CD14-positive monocyte (primary cell): Measurements from ENCODE around the gene MIER3. TPM values are rescaled to one million over a fixed set of nuclear protein-coding genes. Genes with fewer than 3 reads are reported as not detected.

Experiments used
- DNase-seq, 3 donors: peaks; one replicate each; pipeline ENCODE4 v3.0.0-alpha.2; 2011 to 2022
- H2AFZ ChIP-seq: 2 replicates; pipeline ENCODE4 v1.6.0; 2012; ENCODE audit warnings: mild to moderate bottlenecking, low read depth, low read length, inconsistent platforms; ENCODE audit not compliant: insufficient read depth, poor library complexity, severe bottlenecking
- H3K27ac ChIP-seq, 2 donors: 1 replicate in 1 of 2; 2 replicates in 1 of 2; pipeline ENCODE4 v1.5.1; 2012 to 2013; ENCODE audit warnings: low read length in 2 of 2, control low read depth in 1 of 2, inconsistent platforms in 1 of 2, low read depth in 1 of 2, mild to moderate bottlenecking in 1 of 2
- H3K27me3 ChIP-seq, 2 donors: one replicate each; pipeline versions ENCODE4 v1.6.0 to v1.6.1; 2011 to 2013; ENCODE audit warnings: low read length in 2 of 2; ENCODE audit not compliant: control insufficient read depth in 2 of 2, insufficient read depth in 2 of 2
- H3K36me3 ChIP-seq, 2 donors: replicated peaks in 1 of 2; 1 replicate in 1 of 2; 2 replicates in 1 of 2; pipeline versions ENCODE4 v1.5.1 to v1.6.1; 2012 to 2013; ENCODE audit warnings: low read length in 2 of 2, control low read depth in 1 of 2, inconsistent platforms in 1 of 2, mild to moderate bottlenecking in 1 of 2; ENCODE audit not compliant: insufficient read depth in 2 of 2, control insufficient read depth in 1 of 2
- H3K4me1 ChIP-seq, 2 donors: 1 replicate in 1 of 2; 2 replicates in 1 of 2; pipeline versions ENCODE4 v1.5.1 to v1.6.1; 2012 to 2013; ENCODE audit warnings: low read length in 2 of 2, control low read depth in 1 of 2, inconsistent platforms in 1 of 2, mild to moderate bottlenecking in 1 of 2, moderate library complexity in 1 of 2; ENCODE audit not compliant: insufficient read depth in 2 of 2, control insufficient read depth in 1 of 2
- H3K4me2 ChIP-seq: replicated peaks from 2 replicates; pipeline ENCODE3; 2012; ENCODE audit warnings: low read length, moderate library complexity, mild to moderate bottlenecking; ENCODE audit not compliant: poor library complexity, severe bottlenecking; ENCODE audit errors: extremely low read depth
- H3K4me3 ChIP-seq, 3 experiments: fragments of 200-600 bp in 1 of 3; sonication (generic) in 1 of 3; replicated peaks in 1 of 3; 1 replicate in 2 of 3; 2 replicates in 1 of 3; pipeline ENCODE4 v1.5.1; 2011 to 2013; ENCODE audit warnings: low read length in 3 of 3, mild to moderate bottlenecking in 3 of 3, control low read depth in 2 of 3, low read depth in 2 of 3, inconsistent platforms in 1 of 3, moderate library complexity in 1 of 3
- H3K79me2 ChIP-seq: 2 replicates; pipeline ENCODE4 v1.6.0; 2012; ENCODE audit warnings: mild to moderate bottlenecking, control low read depth, inconsistent platforms, low read length, moderate library complexity; ENCODE audit not compliant: insufficient read depth
- H3K9ac ChIP-seq: 2 replicates; pipeline ENCODE4 v1.6.0; 2017; ENCODE audit warnings: low read length, mild to moderate bottlenecking; ENCODE audit not compliant: insufficient read depth, poor library complexity, severe bottlenecking
- H3K9me3 ChIP-seq, 2 donors: replicated peaks in 1 of 2; 1 replicate in 1 of 2; 2 replicates in 1 of 2; pipeline versions ENCODE4 v1.5.1 to v1.6.1; 2012 to 2013; ENCODE audit warnings: low read length in 2 of 2, control low read depth in 1 of 2; ENCODE audit not compliant: control insufficient read depth in 1 of 2, insufficient read depth in 1 of 2
- H4K20me1 ChIP-seq: 2 replicates; pipeline ENCODE4 v1.6.0; 2012; ENCODE audit warnings: mild to moderate bottlenecking, low read length, control low read depth, moderate library complexity; ENCODE audit not compliant: insufficient read depth
- H3K27ac Mint-ChIP-seq, 7 donors: one replicate each; pipeline ENCODE4 v1.8.0; 2020; ENCODE audit warnings: mild to moderate bottlenecking in 7 of 7, mixed read lengths in 7 of 7, moderate library complexity in 6 of 7, inconsistent platforms in 2 of 7
- H3K27me3 Mint-ChIP-seq, 3 donors: one replicate each; pipeline ENCODE4 v1.8.0; 2021 to 2022; ENCODE audit warnings: low read depth in 3 of 3, mild to moderate bottlenecking in 3 of 3, mixed read lengths in 3 of 3, moderate library complexity in 3 of 3, inconsistent platforms in 1 of 3
- H3K36me3 Mint-ChIP-seq, 2 donors: one replicate each; pipeline ENCODE4 v1.8.0; 2020; ENCODE audit warnings: mixed read lengths in 2 of 2, inconsistent platforms in 1 of 2, mild to moderate bottlenecking in 1 of 2
- H3K4me1 Mint-ChIP-seq: one replicate; pipeline ENCODE4 v1.8.0; 2020; ENCODE audit warnings: mild to moderate bottlenecking, mixed read lengths
- H3K4me3 Mint-ChIP-seq, 2 donors: one replicate each; pipeline ENCODE4 v1.8.0; 2020; ENCODE audit warnings: mild to moderate bottlenecking in 2 of 2, mixed read lengths in 2 of 2, moderate library complexity in 1 of 2
- H3K9me3 Mint-ChIP-seq, 7 donors: one replicate each; pipeline ENCODE4 v1.8.0; 2020 to 2022; ENCODE audit warnings: mixed read lengths in 7 of 7, mild to moderate bottlenecking in 6 of 7, moderate library complexity in 6 of 7, inconsistent platforms in 2 of 7
- CTCF ChIP-seq: fragments of 200-600 bp; IDR thresholded peaks from one replicate; pipeline ENCODE4 v1.8.0; 2022; ENCODE audit warnings: antibody characterized with exemption, mild to moderate bottlenecking
- WGBS: methylation state at CpG from one replicate; pipeline ENCODE4 v1.1.5; 2013; ENCODE audit warnings: missing lambda C conversion rate; ENCODE audit not compliant: insufficient coverage; 5-methylcytosine and 5-hydroxymethylcytosine counted together
- intact Hi-C, 2 donors: fragments of 100-400 bp; cut with micrococcal nuclease; formaldehyde crosslinking; loops; one replicate each; pipeline versions ENCODE4 v1.15.0 to v1.15.1; 2023
- polyA plus RNA-seq, 3 donors: library from polyadenylated mRNA; depleted of rRNA in 1 of 3; unstranded in 2 of 3; stranded (reverse) in 1 of 3; fragments of 300-500 nt in 2 of 3; fragments of >200 nt in 1 of 3; fragmentation: Illumina TruSeq in 2 of 3; gene quantifications; 1 replicate in 2 of 3; 2 replicates in 1 of 3; pipeline ENCODE4 v1.2.3, GENCODE V29; 2012 to 2021

Gene MIER3
- polyA plus RNA-seq, 3 donors: 2.4 to 5.7 (median 2.9) TPM

- H3K27ac ChIP-seq: no peak overlapping the region
- peaks cover 0 to 2% (median 0%) of the 10 kb centered on the region in 3 donors for H3K27me3 Mint-ChIP-seq
- no peak overlapping the region for H2AFZ ChIP-seq
- H3K79me2 ChIP-seq: no peaks in the 10 kb centered on the region
- H3K4me2 ChIP-seq: no peak overlapping the region
- H3K9me3 ChIP-seq: no peaks in the 10 kb centered on the region
- no peak overlapping the region for H3K4me3 ChIP-seq
- peaks cover 56 to 71% of the 10 kb centered on the region in 2 donors for H3K36me3 Mint-ChIP-seq
- no peak overlapping the region for H3K27ac Mint-ChIP-seq
- DNase-seq: no peak
- H3K36me3 ChIP-seq: peaks cover 48 to 71% of the 10 kb centered on the region in 2 donors
- no peaks in the 10 kb centered on the region for H4K20me1 ChIP-seq
- no peak overlapping the region for H3K4me3 Mint-ChIP-seq
- intact Hi-C loops: no loop called here
- WGBS: 100% methylated on average over 3 of the region's 6 CpGs
- no peaks in the 10 kb centered on the region for H3K27me3 ChIP-seq
- no peak for TF ChIP-seq CTCF
- H3K9ac ChIP-seq: no peak overlapping the region
- H3K9me3 Mint-ChIP-seq: peaks cover 0 to 2% (median 0%) of the 10 kb centered on the region in 7 donors
- no peaks in the 10 kb centered on the region for H3K4me1 ChIP-seq
- H3K4me1 Mint-ChIP-seq: no peaks in the 10 kb centered on the region
Observed at GRCh38 chr5:56922922-56923321, 29.0 kb downstream of the MIER3 start.

- peaks cover 0 to 2% (median 0%) of the 10 kb centered on the region in 3 donors for H3K27me3 Mint-ChIP-seq
- H3K36me3 ChIP-seq: peaks cover 26 to 44% of the 10 kb centered on the region in 2 donors
- intact Hi-C loops: no loop called here
- peak overlapping the region in 1 of 7 donors; percentile 1 for H3K27ac Mint-ChIP-seq
- H3K4me1 ChIP-seq: no peaks in the 10 kb centered on the region
- no peak for TF ChIP-seq CTCF
- H3K79me2 ChIP-seq: no peaks in the 10 kb centered on the region
- no peaks in the 10 kb centered on the region for H3K27me3 ChIP-seq
- H3K4me2 ChIP-seq: no peak overlapping the region
- no peaks in the 10 kb centered on the region for H3K9me3 ChIP-seq
- H2AFZ ChIP-seq: no peak overlapping the region
- WGBS: no CpG with 5 or more reads among the region's 1 CpG
- no peak overlapping the region for H3K9ac ChIP-seq
- no peaks in the 10 kb centered on the region for H3K4me1 Mint-ChIP-seq
- H4K20me1 ChIP-seq: no peaks in the 10 kb centered on the region
- no peak for DNase-seq
- no peak overlapping the region for H3K27ac ChIP-seq
- no peak overlapping the region for H3K4me3 Mint-ChIP-seq
- peaks cover 39 to 55% of the 10 kb centered on the region in 2 donors for H3K36me3 Mint-ChIP-seq
- no peaks in the 10 kb centered on the region for H3K9me3 Mint-ChIP-seq
- no peak overlapping the region for H3K4me3 ChIP-seq
Observed at GRCh38 chr5:56919942-56920662, 31.8 kb downstream of the MIER3 start.
